Stimulated activated CD8-positive, alpha-beta memory T cell treated with anti-CD3 and anti-CD28 coated beads, Interleukin-15, amount 100 ng/mL, for 4 hours (primary cell): ENCODE data around the gene MTCL3.

Experiments
- DNase-seq, 2 donors: peaks; one replicate each; pipeline ENCODE4 v3.0.0-alpha.2; 2020; ENCODE audit warnings: low read depth in 2 of 2

MTCL3 gene

DNA sequence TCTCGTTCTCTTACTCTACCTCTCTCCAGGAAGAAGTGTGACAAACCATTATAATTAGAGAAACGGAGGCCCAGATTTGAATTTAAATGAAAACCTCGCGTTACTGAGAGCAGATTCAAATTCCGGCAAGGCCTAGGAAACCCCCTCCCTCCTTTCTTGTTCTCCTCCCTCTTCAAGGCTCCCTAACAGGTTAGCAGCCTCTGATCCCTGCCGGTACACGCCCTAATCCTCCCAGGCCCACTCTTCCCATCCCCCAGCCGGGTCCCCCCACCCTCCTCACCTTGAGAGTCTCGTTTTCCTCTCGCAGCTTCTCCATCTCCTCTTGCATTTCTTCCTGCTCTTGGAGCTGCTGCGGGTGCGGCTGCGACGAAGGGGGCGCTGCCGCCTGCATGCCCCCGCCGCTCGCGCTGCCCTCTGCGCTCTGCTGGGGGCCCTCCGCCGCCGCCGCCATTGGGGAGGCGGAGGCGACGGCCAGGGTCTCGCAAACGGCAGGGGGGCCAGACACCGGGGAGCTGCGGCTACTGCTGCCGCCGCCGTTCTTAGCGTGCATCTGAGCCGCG, 3.8 kb downstream of the MTCL3 start:
- DNase-seq, result no peak

DNA sequence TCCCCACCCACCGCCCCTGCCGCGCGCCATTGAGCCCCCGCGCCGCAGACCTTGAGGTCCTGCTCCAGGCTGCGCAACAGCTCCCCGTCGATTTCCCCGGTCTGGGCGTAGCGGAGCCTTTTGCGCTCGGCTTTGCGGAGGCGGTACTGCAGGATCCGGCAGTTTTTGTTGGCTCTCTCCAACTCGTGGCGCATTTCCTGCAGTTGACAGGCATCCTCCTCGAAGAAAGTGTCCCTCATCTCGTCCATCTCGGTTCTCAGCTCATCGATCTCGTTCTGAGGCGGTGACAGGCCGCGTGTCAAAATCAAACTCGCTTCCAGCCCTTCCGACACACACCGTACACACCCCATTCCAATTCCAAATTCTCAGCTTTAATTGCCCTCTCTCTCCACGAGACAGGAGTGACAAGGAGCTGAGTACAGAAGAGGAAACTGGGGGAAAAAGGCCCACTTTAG, 4.3 kb downstream of the MTCL3 start:
- no peak for DNase-seq

DNA sequence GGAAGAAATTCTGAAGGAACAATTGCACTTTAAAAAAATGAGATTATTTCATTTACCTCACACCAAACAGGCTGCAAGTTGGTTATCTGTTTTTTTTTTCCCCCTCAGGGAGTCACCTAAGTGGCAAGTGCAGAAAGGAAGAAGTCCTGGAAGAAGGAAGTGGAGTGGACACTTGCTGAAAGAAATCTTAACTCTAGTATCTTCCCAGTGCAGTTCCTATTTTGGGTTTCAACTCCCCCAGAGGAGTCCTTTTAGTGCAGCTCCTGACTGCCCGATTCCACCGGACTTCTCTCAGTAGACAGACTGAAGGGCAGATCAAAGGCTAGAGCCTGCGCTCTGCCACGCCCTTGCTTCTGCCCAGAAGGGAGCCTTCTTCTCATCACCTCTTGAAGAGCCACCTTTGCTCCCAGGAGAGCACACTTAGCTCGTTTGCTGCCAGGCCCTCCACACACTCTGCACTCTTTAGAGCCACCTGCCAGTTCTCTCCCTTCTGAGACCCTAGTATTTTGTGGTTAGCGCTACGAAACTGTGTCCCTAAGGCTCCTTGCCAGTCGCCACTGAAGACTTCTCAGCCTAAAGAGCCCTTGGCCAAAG, 4.9 kb downstream of the MTCL3 start:
- DNase-seq, result no peak

DNA sequence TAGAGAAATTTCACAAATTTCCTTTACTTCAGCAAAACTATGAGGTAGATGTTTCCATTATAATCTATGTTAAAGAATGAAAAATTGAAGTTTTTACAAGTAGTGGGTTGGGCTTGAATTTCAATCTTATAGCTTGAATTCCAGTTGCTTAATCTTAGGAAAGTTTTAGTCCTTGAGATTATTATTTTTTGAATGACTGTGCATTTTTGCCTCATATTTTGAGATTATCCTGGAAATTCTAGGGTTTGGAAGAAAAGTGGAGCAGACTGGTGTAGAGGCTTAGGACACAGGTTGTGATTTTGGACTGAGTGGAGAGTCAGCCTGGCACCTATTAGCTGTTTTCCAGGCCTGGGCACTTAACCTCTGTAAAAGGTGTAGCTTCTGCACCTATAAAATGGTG, 5.7 kb downstream of the MTCL3 start:
- DNase-seq, result no peak

DNA sequence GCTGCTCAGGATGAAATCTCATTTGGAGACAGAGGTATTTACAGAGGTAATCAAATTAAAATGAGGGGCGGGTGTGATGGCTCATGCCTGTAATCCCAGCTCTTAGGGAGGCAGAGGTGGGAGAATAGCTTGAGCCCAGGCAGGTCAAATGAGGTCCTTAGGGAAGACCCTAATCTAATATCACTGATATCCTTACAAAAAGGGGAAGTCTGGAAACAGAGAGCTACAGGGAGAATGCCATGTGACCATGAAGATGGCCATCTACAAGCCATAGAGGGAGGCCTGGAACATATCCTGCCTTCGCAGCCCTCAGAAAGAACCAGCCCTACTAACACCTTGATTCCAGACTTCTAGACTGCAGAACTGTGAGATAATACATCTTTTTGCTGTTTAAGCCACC, 8.3 kb downstream of the MTCL3 start:
- no peak for DNase-seq

DNA sequence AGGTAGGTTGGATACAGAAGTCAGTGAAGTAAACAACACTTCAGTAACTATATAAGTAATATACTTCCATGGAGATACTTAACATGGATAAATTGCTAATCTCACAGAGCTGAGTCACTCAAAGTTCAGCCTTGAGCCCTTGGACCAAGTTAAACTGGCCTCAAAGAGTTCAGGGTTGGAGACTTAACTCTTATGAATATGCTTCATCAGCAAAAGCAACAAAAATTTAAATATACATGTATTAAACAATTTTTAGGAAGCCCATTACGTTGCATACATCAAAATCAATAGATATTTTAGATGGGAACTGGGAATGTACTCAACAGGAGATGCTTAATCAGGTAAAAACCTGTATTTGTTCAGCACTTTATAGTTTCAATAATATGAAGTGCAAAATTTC, 12.2 kb downstream of the MTCL3 start:
- no peak for DNase-seq

DNA sequence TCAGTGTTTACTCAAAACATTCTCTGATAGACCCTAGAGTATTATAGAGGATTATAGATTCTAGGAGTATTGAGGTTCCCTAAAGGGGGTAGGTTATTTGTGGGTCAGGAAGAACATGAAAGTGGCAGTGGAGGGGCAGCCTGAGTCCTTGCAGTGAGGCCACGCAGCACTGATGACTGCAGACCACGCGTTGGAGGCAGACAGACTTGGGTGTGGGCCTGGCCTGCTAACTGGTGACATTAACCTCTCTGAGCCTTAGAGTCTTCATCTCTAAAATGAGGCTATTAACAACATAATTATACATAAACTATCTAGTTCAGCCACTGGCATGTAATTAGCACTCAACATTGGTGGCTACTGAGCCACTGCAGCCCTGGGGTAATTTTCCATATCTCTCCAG, 16.1 kb downstream of the MTCL3 start:
- no peak for DNase-seq

DNA sequence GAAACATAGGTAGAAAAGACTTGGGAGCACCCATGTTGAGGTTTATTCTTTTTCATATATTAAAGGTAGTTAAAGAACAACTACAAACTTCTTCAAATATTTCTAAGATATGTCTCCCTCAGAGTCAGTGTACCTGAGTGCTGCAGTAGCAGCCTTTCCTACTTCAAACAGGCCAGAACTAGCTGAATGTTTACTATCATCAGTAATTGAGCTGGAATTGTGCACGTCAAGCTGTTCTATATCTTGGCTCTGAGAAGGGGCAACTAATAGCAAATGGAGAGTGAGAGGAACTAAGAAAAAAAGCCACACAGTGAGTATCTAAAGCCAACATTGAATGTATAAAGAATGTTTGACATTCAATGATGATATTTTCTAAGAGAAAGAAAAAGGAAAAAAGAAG, 21.7 kb downstream of the MTCL3 start:
- no peak for DNase-seq

DNA sequence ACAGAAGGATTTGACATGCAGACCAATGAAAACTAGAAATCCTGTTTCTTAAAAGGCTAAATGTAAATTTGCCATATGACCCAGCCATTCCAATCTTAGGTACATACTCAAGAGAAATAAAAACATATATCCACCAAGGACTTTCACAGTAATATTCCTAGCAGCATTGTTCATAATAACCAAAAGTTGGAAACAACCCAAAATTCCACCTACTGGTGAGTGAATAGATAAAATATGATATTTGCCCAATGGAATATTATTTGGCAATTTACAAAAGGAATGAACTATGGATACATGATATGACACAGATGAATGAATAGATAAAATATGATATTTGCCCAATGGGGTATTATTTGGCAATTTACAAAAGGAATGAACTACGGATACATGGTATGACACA, 22.7 kb downstream of the MTCL3 start:
- DNase-seq, result no peak

DNA sequence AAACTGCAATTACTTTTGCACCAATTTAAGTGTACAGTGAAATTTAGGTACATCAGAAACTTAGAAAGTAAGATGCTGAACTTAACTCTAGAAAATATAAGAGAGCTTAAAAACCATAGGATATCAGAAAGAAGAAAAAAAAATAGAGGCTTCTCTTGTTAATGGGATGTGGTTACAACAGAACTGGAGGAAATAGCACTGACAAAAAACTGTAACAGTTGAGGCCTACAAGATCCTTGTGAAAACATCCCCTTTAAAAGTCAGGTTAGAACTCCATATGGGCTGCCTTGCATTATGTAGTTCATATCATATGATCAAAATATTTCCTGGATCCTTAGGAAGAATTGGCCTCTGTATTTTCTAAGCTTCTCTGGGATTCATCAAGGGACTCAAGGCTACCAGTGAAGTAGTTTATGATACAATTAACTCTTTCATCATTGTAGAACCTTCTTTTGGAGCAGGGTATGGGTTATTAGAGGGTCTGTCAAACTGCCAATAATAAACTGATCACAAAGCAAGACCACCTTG, 24.8 kb downstream of the MTCL3 start:
- DNase-seq, result no peak

DNA sequence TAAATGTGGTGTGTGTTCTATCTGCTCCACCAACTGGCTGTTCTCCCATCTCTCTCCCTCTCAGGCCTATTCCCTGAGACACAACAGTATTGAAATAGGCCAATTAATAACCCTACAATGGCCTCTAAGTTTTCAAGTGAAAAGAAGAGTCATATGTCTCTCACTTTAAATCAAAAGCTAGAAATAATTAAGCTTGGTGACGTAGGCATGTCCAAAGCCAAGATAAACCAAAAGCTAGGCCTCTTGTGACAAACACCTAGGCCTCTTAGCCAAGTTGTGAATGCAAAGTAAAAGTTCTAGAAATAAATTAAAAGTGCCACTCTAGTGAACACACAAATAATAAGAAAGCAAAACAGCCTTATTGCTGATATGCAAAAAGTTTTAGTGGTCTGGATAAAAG, 29.9 kb downstream of the MTCL3 start:
- no peak for DNase-seq

DNA sequence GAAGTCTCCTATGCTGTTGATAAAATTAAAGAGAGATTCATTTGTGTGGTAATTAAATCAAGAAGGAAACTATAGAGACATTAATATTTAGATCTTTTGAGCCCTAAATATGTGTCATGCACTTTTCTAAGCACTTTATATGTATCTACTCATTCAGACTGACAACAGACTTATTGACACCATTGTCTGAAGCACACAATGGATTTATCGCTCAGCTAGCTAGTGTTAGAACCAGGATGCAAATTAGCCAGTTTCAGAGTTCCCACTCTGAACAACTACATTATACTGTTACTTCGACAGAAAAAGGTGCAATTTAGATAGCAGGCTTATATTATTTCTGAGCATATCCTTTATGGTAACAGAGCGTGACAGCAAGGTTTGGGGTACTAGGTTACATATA, 32.2 kb downstream of the MTCL3 start:
- DNase-seq, result no peak

DNA sequence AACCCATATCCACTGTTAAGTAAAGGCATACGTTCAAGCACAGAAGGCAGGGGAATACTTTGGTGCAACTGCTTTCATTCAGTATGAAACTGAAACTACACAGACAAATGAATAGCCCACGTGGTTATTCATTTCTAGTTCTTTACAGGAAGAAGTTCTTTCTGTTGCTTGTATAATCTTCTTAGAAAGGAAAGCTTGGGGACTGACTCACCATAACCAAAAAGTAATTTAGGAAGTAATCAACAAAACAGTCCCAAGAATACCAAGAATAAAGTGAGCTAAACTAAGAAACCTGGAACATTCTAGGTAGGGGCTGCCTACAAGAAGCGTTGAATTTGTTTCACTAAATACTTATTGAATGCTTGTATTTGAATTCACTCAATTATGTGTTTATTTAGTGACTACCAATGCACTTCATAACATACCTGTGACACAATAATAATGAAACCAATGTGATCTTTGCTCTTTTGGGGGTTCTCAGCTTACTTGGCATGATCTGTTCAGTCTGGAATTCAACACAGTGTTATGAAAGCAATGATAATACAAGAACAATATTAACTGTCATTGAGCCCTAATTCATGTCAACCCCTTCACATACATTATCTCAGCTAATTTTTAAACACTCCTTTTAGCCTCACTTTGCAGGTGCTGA, 34.8 kb downstream of the MTCL3 start:
- DNase-seq, result no peak

DNA sequence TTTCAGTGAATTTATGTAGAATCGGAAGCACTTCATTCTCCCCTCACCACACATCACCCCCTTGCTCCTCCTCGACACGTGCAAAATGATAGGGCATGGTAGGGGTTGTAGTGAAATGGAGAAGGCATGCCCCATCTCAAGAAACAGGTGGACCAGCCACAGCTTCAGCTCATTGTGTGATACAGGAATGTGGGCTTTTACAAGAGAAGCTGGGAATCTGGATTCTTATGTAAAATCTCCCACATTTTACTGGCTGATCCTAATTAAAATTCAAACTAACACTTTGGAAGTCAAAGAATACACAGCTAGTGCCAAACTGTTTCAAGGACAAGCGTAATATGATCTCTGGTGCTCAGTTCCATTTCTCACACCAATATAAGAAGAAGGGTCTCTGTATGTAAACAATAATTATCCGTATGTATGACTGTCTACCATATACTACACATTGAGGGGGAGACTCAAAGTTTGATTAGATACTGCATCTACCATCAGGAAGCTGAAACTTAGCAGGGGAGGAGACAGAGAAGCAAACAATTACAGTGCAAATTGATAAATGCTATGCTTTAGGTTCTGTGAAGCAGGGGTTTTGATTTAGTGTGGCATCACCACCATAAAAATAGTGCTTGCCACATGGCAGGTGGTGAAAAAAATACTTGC, 35.6 kb downstream of the MTCL3 start:
- no peak for DNase-seq

DNA sequence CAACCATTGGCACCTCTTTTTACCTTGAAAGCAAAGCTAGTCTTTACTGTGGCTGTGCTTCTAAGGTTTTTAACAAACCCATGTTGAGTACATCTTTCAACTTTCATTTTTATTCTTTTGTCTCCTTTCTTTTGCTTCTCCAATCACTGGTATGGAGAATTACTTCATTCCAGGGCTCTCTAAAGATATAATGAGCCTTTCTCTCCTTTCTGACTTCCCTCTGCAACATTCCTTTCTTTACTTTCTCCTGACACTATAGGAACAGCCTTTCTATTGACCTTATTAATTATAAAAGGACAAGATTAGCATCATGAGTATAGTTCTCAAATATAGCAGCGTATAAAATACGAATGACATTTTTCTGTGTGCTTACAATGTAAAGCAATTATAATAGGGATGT, 36.8 kb downstream of the MTCL3 start:
- DNase-seq, result no peak

DNA sequence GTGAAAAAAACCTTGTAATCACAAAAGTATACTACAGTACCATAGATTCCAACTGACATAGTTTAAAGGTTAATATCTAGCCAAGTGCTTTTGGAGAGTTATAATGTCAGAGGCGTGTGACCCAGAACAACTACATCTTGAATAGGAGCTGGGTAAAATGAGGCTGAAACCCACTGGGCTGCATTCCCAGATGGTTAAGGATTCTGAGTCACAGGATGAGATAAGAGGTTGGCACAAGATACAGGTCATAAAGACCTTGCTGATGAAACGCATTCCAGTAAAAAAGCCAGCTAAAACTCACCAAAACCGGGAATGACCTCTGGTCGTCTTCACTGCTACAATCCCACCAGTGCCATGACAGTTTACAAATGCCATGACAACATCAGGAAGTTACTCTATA, 37.5 kb downstream of the MTCL3 start:
- DNase-seq, result no peak

DNA sequence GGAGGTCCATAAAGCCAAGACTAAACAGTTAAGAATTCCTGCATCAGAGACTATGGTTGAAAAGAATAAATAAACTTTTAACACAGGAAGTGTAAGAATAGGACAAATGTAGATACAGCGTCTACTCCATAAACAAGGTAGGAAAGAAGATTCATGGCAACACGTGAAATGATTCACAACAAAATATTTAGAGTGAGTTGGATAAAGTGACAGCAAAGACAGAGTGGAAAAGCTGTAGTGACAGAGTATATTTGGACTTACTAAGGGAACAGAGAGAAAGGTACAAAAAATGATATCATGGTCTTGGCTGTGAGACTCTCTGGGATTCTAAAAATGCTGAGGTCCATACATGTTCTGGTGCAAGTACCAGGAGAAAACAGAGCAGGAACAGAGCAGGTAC, 38.0 kb downstream of the MTCL3 start:
- no peak for DNase-seq

DNA sequence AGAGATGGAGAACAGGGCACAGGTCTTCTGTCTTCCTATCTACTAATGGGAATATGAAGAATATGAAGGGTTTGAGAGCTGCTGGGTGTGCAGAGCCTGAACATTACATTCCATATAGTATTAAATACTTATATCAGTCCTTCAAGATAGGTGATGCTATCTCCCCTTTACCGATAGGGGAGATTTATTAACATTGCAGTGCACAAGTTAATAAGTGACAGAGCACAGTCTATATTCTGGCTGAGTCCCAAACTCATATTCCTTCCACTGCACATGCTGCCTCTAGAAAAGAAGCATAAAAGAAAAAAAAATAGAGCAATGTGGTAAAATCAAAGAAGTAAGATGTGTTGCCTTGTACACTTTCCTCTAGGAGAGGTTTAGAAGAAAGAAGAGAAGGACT, 41.5 kb downstream of the MTCL3 start:
- DNase-seq, result no peak

DNA sequence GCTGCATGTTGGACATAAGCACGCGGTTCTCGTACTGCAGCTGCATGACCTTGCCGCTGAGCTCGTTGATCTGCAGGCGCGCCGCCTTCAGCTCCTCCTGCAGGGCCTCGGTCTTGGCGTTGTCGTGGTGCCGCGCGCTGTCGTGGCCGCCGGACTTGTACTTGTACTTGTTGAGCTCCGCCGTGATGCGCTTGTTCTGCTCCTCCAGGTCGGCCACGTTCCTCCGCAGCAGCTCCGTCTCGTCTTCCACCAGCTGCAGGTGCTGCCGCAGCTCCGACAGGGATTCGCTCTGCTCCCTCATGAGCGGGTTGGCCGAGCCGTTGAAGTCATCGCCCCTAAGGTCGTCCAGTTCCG, 43.3 kb downstream of the MTCL3 start:
- no peak for DNase-seq

DNA sequence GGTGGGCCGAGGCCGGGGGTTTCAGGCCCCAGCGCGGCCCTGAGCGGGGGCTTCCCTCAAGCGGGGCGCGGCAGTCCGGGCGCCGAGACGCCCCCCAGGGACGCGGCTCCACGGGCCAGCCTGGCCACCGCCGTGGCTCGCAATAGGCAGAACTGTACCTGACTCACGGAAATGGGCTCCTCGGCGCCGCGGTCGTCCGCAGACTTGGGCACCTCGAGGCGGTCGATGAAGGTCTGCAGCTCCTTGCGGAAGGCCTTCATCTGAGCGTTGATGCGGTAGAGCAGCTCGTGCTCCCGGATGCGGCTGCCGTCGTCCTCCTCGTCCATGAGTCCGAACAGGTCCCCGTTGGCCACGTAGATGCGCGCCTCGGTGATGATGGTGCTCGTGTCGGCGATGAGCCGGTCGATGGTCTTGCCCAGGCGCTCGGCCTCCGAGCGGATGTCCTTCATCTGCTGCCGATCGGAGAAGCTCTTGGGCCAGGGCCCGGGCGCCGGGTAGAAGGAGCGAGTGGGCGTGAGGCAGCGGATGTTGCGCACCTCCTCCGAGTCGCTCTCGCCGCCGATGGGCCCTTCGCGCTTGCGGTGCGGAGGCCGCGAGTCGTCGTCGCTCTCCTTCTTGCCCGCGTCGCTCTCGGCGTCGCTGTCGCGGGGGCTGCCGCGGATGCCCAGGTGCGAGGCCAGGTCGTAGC, 43.9 kb downstream of the MTCL3 start:
- DNase-seq, result no peak

DNA sequence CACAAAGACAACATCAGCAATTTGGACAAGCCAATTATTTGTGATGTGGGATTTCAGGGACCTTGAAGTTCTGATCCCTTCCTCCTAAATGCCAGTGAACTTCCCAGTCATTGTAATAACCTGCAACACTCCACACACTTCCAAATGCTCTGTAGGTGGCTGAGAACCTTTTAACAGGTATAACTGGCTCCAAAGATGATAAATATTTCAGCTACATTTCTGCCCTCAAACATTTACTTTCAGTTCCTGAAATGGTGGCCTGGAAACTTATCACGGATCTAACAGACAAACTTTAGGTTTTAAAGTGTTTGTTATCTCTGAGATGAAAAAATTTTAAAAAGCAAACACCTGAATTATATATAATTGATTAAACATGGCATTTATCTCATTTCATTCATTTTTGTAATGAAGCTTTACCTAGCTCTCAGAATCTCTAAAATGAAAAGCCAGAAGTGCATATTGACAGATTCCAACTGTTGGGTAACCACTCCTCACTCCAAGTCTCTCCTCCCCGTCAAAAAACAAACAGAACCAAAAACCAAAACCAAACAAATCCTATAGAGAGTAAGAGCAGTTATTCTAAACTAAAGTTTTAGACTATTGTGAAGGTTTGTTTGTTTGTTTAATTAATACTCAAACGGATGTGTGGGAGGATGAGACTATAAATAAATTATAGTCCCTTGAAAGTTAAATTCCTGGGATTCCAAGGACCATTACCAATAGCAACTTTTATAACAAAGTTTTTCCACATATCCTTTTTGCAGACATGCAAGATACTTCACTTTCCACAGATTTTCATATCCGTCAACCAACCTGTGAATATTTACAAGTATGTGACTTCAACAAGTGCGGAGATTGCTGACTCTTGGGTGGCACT, 47.5 kb downstream of the MTCL3 start:
- no peak for DNase-seq
